PC-3 (cell line): Measurements from ENCODE around the gene TAS1R3. TPM values are rescaled to one million over a fixed set of nuclear protein-coding genes. Genes with fewer than 3 reads are reported as not detected.
A peak's percentile ranks its signal among the peaks of the same experiment; 100 is the strongest.

ENCODE experiments used
- ATAC-seq: fragments of 200-7000 bp; cut with Tn5 transposase; 2 replicates; pipeline ENCODE4 v1.9.1; 2020; ENCODE audit warnings: mild to moderate bottlenecking, moderate library complexity
- BruUV-seq: library from RNA; stranded (reverse); fragments of 400-500 nt; replicated peaks from 2 replicates; lab custom pipeline; 2021; lab: Mats Ljungman, UMichigan
- CTCF ChIA-PET: fragments of 300-600 bp; sonication (Branson Sonifier 250); formaldehyde crosslinking; loops from one replicate; lab custom pipeline; 2022; ENCODE audit warnings: antibody characterized with exemption; lab: Charles Lee
- POLR2A ChIA-PET: fragments of 300-600 bp; sonication (Branson Sonifier 250); formaldehyde crosslinking; loops from one replicate; lab custom pipeline; 2022; ENCODE audit warnings: antibody characterized with exemption; ENCODE audit not compliant: unreplicated experiment; lab: Charles Lee
- DNase-seq: peaks from one replicate; pipeline ENCODE4 v3.0.0-alpha.2; 2015
- H2AFZ ChIP-seq: fragments of 300-600 bp; sonication (generic); 2 replicates; pipeline ENCODE4 v1.6.0; 2016; ENCODE audit warnings: antibody characterized with exemption, low read length
- H3F3A ChIP-seq: fragments of 300-600 bp; sonication (generic); one replicate; pipeline ENCODE4 v1.6.0; 2017; ENCODE audit warnings: antibody characterized with exemption, low read length, control low read depth, mild to moderate bottlenecking; ENCODE audit not compliant: unreplicated experiment
- H3K27ac ChIP-seq: fragments of 300-600 bp; sonication (generic); 2 replicates; pipeline ENCODE4 v1.5.1; 2016; ENCODE audit warnings: mild to moderate bottlenecking, low read length
- H3K27me3 ChIP-seq: fragments of 300-600 bp; sonication (generic); 2 replicates; pipeline ENCODE4 v1.6.1; 2016; ENCODE audit warnings: low read length, mixed read lengths
- H3K36me3 ChIP-seq: fragments of 300-600 bp; sonication (generic); 2 replicates; pipeline ENCODE4 v1.6.1; 2016; ENCODE audit warnings: low read depth, mixed run types, low read length, mixed read lengths
- H3K4me1 ChIP-seq: fragments of 300-600 bp; sonication (generic); 2 replicates; pipeline ENCODE4 v1.5.1; 2016; ENCODE audit warnings: low read length; ENCODE audit not compliant: insufficient read depth
- H3K4me2 ChIP-seq: fragments of 300-600 bp; sonication (generic); 2 replicates; pipeline ENCODE4 v1.6.0; 2016; ENCODE audit warnings: low read length
- H3K4me3 ChIP-seq: fragments of 300-600 bp; sonication (generic); 2 replicates; pipeline ENCODE4 v1.5.1; 2016; ENCODE audit warnings: mild to moderate bottlenecking, low read length, mixed read lengths
- H3K79me2 ChIP-seq: fragments of 300-600 bp; sonication (generic); 2 replicates; pipeline ENCODE4 v1.6.1; 2017; ENCODE audit warnings: low read length, mixed read lengths
- H3K9ac ChIP-seq: fragments of 300-600 bp; sonication (generic); 2 replicates; pipeline ENCODE4 v1.6.0; 2016; ENCODE audit warnings: mild to moderate bottlenecking, low read length
- H3K9me2 ChIP-seq: fragments of 300-600 bp; sonication (generic); replicated peaks from 2 replicates; pipeline ENCODE4 v1.6.1; 2016; ENCODE audit warnings: mixed run types, low read length, mixed read lengths
- H3K9me3 ChIP-seq: fragments of 300-600 bp; sonication (generic); 2 replicates; pipeline ENCODE4 v1.6.1; 2016; ENCODE audit warnings: low read length, mixed read lengths
- H4K20me1 ChIP-seq: fragments of 300-600 bp; sonication (generic); 2 replicates; pipeline ENCODE4 v1.6.1; 2016; ENCODE audit warnings: low read length, mixed read lengths
- EZH2 ChIP-seq: fragments of 300-600 bp; sonication (generic); IDR thresholded peaks from one replicate; pipeline ENCODE4 v1.6.1; 2017; ENCODE audit warnings: antibody characterized with exemption, mild to moderate bottlenecking, low read length; ENCODE audit not compliant: unreplicated experiment
- EZH2phosphoT487 ChIP-seq: fragments of 300-600 bp; sonication (generic); IDR thresholded peaks from 2 replicates; pipeline ENCODE4 v1.6.1; 2018; ENCODE audit warnings: mild to moderate bottlenecking, antibody characterized with exemption, low read length, borderline replicate concordance
- intact Hi-C: fragments of 100-400 bp; cut with micrococcal nuclease; formaldehyde crosslinking; loops from 2 replicates; pipeline ENCODE4 v1.9.0; 2023
- total RNA-seq: library from RNA; depleted of rRNA; stranded (reverse); fragments of >200 nt; gene quantifications from 2 replicates; pipeline ENCODE4 v1.2.3, GENCODE V29; 2014
- TF ChIP-seq, protein P1 (sequence below): fragments of 300-600 bp; sonication (generic); conservative IDR thresholded peaks from 2 replicates; pipeline ENCODE4 v1.5.1; 2017; ENCODE audit warnings: antibody characterized with exemption, low read depth, mild to moderate bottlenecking, low read length

Gene TAS1R3
- total RNA-seq, 1 experiment from 2014 or later: 1.9 TPM

DNA sequence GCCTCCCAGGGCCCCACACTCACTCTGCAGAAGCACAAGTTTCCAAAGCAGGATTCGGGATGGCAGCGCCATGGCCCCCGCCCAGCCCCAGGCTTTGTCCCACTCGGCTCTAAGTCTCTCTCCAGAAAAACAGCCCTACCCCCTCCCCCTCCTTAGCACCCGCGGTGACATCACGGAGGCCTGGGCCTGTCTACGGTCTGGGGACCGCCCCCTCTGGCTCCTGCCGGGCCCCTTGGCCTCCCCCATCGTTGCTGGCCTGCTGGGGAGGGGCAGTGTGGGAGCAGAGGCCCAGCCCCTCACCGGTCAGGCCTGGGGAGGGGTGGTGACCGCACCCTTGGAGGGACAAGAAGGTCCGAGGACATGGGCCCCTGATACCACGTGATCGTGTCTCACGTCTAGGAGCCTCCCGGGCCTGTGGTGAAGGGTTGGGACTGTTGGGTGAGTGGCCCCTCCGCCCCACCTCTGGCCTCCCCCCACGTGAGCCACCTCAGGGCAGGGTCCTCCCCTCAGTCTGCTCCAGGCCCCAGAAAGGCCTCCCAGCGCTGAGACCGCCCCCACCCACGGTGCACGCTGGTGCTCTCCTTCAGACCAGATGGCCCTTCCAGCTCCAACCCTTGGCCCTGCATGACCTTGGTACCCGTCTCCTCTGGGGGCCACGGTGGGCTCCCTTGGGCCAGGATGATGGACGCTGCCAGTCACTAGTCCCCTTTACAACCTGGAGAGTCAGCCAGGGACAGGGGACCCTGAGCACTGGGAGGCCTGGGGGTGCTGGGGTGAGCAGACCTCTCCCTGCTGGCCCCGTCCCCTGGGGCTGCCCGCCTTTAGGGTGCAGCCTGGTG is 27.6 kb downstream of the TAS1R3 start, which contains the start of gene MXRA8:
Gene MXRA8 (minus strand): TSS at position 123 of the 839 bp plus-strand sequence. CDS start 51 bp downstream, at position 72.
- Histone ChIP-seq H3K27me3 (no peaks in the 10 kb centered on the region), H3K9me2 (no peaks in the 10 kb centered on the region), H3F3A (no peaks in the 10 kb centered on the region), H3K36me3 (no peaks in the 10 kb centered on the region), H3K4me2 (no peak within 1 kb of the TSS), H3K79me2 (no peaks in the 10 kb centered on the region), H3K9me3 (no peaks in the 10 kb centered on the region), H3K4me3 (no peak within 1 kb of the TSS), H3K4me1 (peaks cover 35% of the 10 kb centered on the region), H3K27ac (no peak within 1 kb of the TSS), H3K9ac (no peak within 1 kb of the TSS), H4K20me1 (no peaks in the 10 kb centered on the region), H2AFZ (no peak within 1 kb of the TSS)
- ATAC-seq (no peak), DNase-seq (no peak)
- intact Hi-C loops: no loop called here
- POLR2A ChIA-PET: no interaction called here
- CTCF ChIA-PET: no interaction called here
- TF ChIP-seq EZH2: no peak
- no peak for TF ChIP-seq EZH2phosphoT487
- TF ChIP-seq, protein P1, sequence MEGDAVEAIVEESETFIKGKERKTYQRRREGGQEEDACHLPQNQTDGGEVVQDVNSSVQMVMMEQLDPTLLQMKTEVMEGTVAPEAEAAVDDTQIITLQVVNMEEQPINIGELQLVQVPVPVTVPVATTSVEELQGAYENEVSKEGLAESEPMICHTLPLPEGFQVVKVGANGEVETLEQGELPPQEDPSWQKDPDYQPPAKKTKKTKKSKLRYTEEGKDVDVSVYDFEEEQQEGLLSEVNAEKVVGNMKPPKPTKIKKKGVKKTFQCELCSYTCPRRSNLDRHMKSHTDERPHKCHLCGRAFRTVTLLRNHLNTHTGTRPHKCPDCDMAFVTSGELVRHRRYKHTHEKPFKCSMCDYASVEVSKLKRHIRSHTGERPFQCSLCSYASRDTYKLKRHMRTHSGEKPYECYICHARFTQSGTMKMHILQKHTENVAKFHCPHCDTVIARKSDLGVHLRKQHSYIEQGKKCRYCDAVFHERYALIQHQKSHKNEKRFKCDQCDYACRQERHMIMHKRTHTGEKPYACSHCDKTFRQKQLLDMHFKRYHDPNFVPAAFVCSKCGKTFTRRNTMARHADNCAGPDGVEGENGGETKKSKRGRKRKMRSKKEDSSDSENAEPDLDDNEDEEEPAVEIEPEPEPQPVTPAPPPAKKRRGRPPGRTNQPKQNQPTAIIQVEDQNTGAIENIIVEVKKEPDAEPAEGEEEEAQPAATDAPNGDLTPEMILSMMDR: no peak
- no TSS peak for BruUV-seq

DNA sequence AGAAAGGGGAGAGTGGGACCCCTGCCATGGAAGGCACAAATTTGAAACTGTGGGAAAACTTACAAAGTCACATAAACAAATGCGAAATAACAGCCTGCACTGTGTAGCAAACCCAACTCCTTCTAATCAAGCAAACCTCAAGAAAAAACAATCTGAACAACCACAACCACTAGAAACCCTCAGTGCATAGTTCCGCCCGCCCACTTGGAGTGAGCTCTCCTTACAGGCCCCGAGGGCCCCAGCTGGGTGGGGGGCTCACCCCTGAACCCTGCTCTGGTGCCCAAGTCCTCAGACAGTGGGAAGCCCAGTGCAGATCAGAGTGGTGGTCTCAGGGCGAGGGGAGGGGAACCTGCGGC is 28.2 kb downstream of the TAS1R3 start:
- POLR2A ChIA-PET: no interaction called here
- intact Hi-C loops: no loop called here
- H3K9me2 ChIP-seq: no peaks in the 10 kb centered on the region
- H3K4me1 ChIP-seq: peaks cover 33% of the 10 kb centered on the region
- H3K9me3 ChIP-seq: no peaks in the 10 kb centered on the region
- no TSS peak for BruUV-seq
- H3F3A ChIP-seq: no peaks in the 10 kb centered on the region
- no peaks in the 10 kb centered on the region for H3K79me2 ChIP-seq
- no peak overlapping the region for H3K27ac ChIP-seq
- TF ChIP-seq EZH2phosphoT487 (no peak), EZH2 (no peak)
- TF ChIP-seq, protein P1: no peak
- H3K4me2 ChIP-seq: no peak overlapping the region
- ATAC-seq (no peak), DNase-seq (no peak)
- no peak overlapping the region for H3K4me3 ChIP-seq
- H3K9ac ChIP-seq: no peak overlapping the region
- H3K27me3 ChIP-seq: no peaks in the 10 kb centered on the region
- H3K36me3 ChIP-seq: no peaks in the 10 kb centered on the region
- H2AFZ ChIP-seq: no peak overlapping the region
- CTCF ChIA-PET: no interaction called here
- H4K20me1 ChIP-seq: no peaks in the 10 kb centered on the region

DNA sequence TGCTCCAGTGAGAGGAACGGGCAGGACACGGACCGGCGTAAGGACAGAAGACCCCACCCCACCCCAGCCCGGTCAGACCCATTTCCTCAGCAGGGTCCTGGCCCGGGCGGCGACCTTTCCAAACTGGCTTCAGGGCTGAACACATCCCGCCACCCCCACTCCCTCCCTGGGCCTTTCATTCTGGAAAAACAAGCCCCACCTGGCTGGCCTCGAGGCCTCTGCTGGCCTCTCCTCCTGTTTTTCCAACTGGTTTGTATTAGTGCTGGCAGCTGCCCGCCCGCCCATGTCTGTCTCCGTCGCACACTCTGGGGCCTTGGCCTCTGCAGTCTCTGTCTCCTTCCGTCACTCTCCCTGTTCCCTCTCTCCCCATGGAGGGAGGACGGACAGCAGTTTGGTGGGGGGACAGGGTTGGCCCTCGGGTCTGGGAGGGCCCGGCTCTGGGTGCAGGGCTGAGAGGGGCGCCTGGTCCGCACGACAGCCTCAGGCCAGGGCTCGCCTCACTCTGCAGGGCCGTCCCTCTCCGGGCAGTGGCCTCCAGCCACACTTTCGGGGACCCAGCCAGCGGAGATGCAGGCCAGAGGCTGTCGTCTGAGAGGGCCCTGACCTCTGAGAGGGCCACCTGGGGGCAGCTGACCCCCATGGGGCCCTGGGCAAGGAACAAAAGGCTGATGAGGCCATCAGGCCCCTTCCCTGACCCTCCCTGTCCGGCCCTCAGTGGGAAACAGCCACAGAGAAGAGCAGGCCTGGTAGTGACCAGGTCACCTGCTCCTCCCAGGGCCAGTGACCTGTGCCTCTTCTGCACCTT is 28.8 kb downstream of the TAS1R3 start:
- H3K36me3 ChIP-seq: no peaks in the 10 kb centered on the region
- ChIA-PET CTCF (no interaction called here), POLR2A (no interaction called here)
- BruUV-seq: no TSS peak
- H3K4me2 ChIP-seq: peak overlapping the region; percentile 56
- no peaks in the 10 kb centered on the region for H3K79me2 ChIP-seq
- peaks cover 30% of the 10 kb centered on the region for H3K4me1 ChIP-seq
- no peak for DNase-seq
- H3K27ac ChIP-seq: peak overlapping the region; percentile 30
- H3K4me3 ChIP-seq: no peak overlapping the region
- intact Hi-C loops: loop anchor here (2.0 kb wide), 1 partner anchor 15 kb away; no protein-coding TSS in a partner anchor
- H3K9ac ChIP-seq: no peak overlapping the region
- no peaks in the 10 kb centered on the region for H3F3A ChIP-seq
- peak; percentile 11 for ATAC-seq
- TF ChIP-seq, protein P1: no peak
- H3K27me3 ChIP-seq: no peaks in the 10 kb centered on the region
- no peaks in the 10 kb centered on the region for H3K9me2 ChIP-seq
- H3K9me3 ChIP-seq: no peaks in the 10 kb centered on the region
- no peak overlapping the region for H2AFZ ChIP-seq
- no peaks in the 10 kb centered on the region for H4K20me1 ChIP-seq
